HG03378 (cell line): Measurements from ENCODE around the gene ADAM30.

Source experiments
- ATAC-seq: cut with Tn5 transposase; IDR thresholded peaks from one replicate; pipeline ENCODE4 v1.9.1; 2021; ENCODE audit warnings: mild to moderate bottlenecking, moderate library complexity; ENCODE audit not compliant: unreplicated experiment

Gene ADAM30

GRCh38 chr1:119896303-119896702 lies at the start of gene ADAM30:
Gene ADAM30 (minus strand): TSS chr1:119896515. CDS start chr1:119896336, 179 bp downstream.
- ATAC-seq = no peak

GRCh38 chr1:119943216-119943615 lies 46.9 kb upstream of the ADAM30 start:
- no peak for ATAC-seq

GRCh38 chr1:119941392-119941791 lies 45.1 kb upstream of the ADAM30 start:
- ATAC-seq = no peak

- ATAC-seq = no peak
These were observed 44.4 kb upstream of the ADAM30 start for GRCh38 chr1:119940697-119941096.

- no peak for ATAC-seq
These were observed 40.9 kb upstream of the ADAM30 start for GRCh38 chr1:119937198-119937597.

DNA sequence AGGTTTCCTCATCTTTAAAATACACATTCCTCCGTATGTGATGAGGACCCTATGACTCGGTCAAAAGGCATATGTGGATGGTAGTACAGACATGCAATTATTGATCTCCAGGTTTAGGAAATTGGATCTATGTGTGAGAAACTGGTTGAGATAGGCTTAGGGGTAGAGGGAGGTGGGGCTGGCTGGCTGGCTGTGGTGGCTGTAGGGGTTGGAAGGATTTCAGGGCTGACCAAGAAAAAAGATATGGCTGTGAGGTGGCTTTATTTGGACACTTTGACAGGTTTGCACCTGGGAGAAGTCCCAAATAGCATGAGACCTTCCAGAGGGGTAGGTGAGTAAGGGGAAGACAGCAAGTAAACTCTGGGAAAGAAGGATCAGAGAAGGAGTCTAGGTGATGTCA lies 39.6 kb upstream of the ADAM30 start:
- ATAC-seq = no peak

- ATAC-seq = no peak
These were observed 39.1 kb upstream of the ADAM30 start for GRCh38 chr1:119935373-119935772.

- no peak for ATAC-seq
These were observed 37.1 kb upstream of the ADAM30 start for GRCh38 chr1:119933397-119933796.

DNA sequence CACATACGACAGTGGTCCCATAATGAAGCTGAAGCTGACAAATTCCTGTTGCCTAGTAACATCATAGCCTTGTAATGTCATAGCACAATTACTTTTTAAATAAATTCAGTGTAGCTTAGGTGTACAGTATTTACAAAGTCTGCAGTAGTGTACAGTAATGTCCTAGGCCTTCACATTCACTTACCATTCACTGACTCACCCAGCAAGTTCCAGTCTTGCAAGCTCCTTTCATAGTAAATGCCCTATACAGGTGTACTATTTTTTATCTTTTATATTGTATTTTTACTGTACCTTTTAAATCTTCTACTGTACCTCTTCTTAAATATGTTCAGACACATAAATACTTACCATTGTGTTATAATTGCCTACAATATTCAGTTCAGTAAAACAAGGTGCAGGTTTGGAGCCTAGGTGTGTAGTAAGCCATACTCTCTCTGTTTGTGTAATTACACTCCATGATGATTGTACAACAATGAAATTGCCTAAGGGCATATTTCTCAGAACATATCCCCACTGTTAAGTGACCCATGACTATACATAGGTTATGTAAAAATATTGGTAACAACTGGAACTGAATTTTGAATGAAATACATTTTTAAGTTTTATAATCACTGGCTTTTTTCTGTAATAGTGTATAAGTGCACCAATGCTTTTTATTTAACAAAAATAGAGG lies 33.5 kb upstream of the ADAM30 start:
- no peak for ATAC-seq

DNA sequence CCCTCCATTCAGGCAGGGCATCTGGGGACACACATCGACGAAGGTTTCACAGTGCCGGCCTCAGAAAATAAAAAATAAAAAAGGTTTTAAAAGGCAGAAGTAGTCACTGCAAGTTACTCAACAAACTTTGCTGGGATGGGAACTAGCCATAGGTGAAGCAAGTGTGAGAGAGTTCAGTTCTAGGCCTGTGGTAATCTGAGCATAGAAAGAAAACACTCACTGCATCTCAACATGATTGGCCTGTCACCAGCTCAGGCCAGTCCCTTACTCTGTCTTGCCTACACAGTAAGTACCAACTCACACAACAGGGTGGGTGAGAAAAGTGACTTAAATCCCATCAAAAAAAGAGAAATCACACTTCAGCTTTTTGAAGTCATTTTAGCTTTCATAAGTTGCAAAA lies 30.2 kb upstream of the ADAM30 start:
- no peak for ATAC-seq

- ATAC-seq = no peak
These were observed 28.9 kb upstream of the ADAM30 start for GRCh38 chr1:119924948-119925898.

DNA sequence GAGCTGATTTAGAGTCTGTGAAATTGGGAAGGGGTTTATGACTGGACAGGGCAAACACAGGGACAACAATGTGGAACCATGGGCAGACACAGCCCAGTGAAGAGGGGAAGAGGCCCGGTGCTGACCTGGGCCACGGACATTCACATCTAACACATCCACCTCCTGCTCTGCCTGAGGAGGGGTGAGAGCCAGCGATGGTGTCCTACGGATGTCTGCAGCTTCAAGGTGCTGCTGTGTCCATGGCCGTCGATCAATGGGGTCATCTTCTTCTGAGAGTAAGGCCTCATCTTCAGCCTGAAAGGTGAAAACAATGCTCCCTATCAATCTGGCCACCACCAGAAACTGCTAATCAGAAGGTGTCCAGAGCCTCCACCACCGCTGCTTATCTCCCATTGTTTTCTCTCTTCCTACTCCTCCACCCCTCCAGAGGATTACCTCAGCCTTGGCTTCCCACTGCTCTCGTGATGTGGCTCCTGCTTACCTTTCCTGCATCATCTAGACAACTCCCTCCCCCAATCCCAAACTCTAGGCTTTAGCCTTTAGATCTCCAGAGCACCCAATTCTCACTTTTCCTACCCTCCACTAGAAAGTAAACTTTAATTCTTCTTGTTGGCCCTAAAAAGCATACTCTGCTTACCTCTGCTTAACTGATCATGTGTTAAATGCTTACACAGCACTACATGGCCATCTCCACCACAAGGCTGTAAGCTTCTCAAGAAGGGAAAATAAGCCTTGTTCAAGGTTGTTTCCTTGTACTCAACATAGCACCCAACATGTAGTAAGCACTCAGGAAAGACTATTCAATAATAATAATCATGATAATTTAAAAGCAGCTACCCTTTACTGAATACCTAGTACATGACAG lies 24.0 kb upstream of the ADAM30 start:
- ATAC-seq = no peak

DNA sequence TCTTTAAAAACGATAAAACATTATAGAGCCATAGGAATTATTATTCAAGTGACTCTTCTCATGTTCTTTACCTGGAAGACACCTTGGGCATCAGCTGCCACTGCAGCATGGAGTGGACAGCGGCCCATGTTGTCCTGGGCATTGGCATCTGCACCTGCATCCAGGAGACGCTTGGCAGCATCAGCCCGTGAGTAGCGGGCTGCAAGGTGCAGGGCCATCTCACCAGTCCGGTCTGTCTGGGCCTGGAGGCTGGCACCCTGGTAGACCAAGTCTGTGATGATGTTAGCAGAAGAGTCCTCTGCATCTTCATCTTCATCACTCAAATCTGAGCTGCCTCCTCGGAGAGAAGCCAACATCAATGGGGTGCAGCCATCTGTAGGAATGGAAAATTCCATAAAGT lies 22.9 kb upstream of the ADAM30 start:
- no peak for ATAC-seq

- ATAC-seq = no peak
These were observed 22.0 kb upstream of the ADAM30 start for GRCh38 chr1:119918301-119918700.

DNA sequence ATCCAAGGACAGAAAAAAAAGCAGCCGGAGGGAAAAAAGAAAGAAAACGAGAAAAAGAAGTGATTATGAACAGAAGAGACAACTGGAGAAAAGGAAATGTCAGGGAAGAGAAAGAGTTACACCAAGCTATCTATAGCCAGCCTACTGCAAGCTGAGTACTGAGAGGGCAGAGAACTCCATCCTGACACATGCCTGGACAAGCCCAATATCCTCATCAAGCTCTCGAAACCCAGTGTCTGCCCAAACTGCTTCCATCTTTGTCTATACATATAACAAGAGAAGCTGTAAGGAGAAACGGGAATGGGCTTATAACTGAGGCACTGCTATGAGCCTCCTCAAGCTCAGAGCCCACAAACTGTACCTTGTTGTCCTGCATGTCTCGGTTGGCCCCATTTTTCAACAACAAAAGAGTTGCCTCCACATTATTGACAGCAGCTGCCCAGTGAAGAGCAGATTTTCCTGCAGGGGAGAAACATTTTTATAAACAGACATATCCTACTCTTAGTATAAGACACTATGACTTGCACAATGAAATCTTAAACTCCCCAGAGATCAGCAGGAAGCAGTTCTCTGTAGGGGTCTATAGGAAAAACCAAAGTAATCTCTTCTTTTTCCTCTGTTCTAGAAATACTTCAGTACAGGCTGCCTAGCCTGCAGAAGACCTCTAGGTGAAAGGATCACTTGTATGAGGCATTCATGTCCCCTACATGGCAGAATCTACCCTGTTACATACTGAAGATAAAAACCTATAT lies 21.2 kb upstream of the ADAM30 start:
- ATAC-seq = no peak

GRCh38 chr1:119915517-119915916 lies 19.2 kb upstream of the ADAM30 start:
- ATAC-seq = no peak

DNA sequence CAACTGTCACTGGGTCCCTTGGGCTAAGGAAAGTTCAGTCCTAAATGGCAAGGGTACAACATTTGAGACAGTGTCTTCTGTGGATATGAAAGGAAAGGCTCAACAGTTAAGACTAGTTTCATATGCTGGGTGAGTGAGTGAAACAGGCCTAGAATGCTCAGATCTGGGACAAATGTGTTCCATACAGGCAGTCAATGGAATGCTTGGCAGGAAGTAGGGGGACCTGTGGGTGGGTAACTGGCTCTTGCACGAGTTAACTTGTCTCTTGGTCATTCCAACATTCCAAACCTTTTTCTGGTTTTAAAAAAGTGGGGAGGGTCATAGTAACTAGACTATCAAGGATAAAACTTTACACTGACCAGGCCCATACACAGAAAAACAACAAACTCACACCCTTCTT lies 17.8 kb upstream of the ADAM30 start:
- no peak for ATAC-seq

GRCh38 chr1:119912963-119913362 lies 16.6 kb upstream of the ADAM30 start:
- ATAC-seq = no peak

DNA sequence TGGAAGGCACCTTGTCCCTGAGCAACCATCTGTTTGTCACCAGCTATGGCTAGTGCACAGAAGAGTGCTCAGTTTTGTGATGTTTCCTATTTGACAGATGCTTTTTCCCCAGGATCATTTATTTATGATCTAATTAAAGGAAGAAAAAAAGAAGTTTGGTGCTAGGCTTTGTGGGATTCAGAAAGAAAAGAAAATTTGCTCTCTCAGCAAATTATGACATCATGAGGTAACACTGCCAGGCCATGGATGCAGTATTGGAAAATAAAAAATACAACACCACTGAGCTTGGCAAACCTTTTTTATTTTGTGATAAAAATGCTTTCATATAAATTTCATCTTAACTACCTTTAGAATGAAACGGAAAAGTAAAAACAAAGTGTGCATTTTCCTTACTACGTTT lies 15.5 kb upstream of the ADAM30 start:
- no peak for ATAC-seq

DNA sequence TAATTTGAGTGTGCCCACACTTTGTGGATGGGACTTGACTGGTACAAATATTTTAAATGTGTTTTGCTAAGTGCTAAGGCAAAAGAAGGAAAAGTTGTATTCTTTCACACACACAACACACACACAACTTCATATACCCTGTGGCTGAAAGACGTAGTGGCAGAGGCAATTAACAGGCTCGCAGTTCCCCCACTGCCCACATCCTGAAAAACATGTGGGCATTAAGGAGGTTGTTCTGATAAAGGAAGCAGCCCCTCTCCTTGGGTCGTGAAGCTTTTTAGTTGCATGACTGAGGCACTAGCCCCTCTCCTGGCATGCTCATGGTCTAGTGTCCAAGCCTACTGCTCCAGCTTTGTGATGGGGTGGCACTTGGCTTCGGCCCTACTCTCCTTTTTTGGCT lies 14.3 kb upstream of the ADAM30 start:
- ATAC-seq = no peak
